Activated CD4-positive, alpha-beta T cell treated with anti-CD3 and anti-CD28 coated beads, Interleukin-2, amount 10 ng/mL, durations not matched to agents 7 days and 5 days (primary cell): ENCODE measurements around the gene DSCAML1. TPM values are rescaled to one million over a fixed set of nuclear protein-coding genes. Genes with fewer than 3 reads are reported as not detected.

ENCODE experiments used
- CTCF ChIA-PET: fragments of 350-600 bp; sonication (Branson Sonifier 250); formaldehyde crosslinking; loops from one replicate; lab custom pipeline; 2021; ENCODE audit warnings: antibody characterized with exemption; lab: Charles Lee
- POLR2A ChIA-PET: fragments of 350-600 bp; sonication (Branson Sonifier 250); formaldehyde crosslinking; loops from one replicate; lab custom pipeline; 2021; ENCODE audit warnings: antibody characterized with exemption; lab: Charles Lee
- DNase-seq: peaks from one replicate; pipeline ENCODE4 v3.0.0-alpha.2; 2020
- H3K27ac Mint-ChIP-seq: one replicate; pipeline ENCODE4 v1.8.0; 2021; ENCODE audit warnings: mild to moderate bottlenecking, moderate library complexity, mixed read lengths
- H3K27me3 Mint-ChIP-seq: one replicate; pipeline ENCODE4 v1.8.0; 2021; ENCODE audit warnings: mixed read lengths
- H3K36me3 Mint-ChIP-seq: one replicate; pipeline ENCODE4 v1.8.0; 2021; ENCODE audit warnings: low read depth, mixed read lengths
- H3K4me1 Mint-ChIP-seq: one replicate; pipeline ENCODE4 v1.8.0; 2021; ENCODE audit warnings: mixed read lengths
- H3K4me3 Mint-ChIP-seq: one replicate; pipeline ENCODE4 v1.8.0; 2021; ENCODE audit warnings: mild to moderate bottlenecking, moderate library complexity, mixed read lengths
- H3K9me3 Mint-ChIP-seq: one replicate; pipeline ENCODE4 v1.8.0; 2021; ENCODE audit warnings: mixed read lengths
- total RNA-seq, 2 experiments: library from RNA; stranded (reverse); gene quantifications; one replicate each; pipeline ENCODE4 v1.2.3, GENCODE V29; 2021

The DSCAML1 gene
- total RNA-seq, 2 experiments from 2014 or later, result 0.02 to 0.25 TPM

DNA sequence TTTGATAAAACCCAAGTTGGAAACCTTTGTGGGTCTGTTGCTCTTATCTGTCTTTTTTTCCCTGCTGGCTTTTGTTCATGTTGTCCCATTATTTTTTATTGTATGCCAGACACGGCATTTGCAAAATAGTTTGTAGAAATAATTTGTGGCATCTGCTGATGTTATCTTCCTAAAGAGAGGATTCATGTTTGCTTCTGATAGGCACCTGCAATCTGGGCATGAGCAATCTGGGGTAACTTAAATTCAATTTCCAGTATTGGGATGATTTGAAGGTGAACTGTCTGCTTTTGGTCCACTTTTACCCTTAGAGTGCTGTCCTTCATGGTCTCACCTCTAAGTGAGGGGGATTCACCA is 342.5 kb downstream of the DSCAML1 start:
- ChIA-PET POLR2A (no interaction called here), CTCF (interaction anchor here (2.8 kb wide), 1 partner anchor 29 kb away, joined by 9 read pairs; no protein-coding TSS in a partner anchor)
- no peak for DNase-seq
- Mint-ChIP-seq H3K36me3 (peaks cover 1% of the 10 kb centered on the region), H3K27ac (no peak overlapping the region), H3K27me3 (peaks cover 8% of the 10 kb centered on the region), H3K4me3 (no peak overlapping the region), H3K9me3 (peaks cover 4% of the 10 kb centered on the region), H3K4me1 (no peaks in the 10 kb centered on the region)

DNA sequence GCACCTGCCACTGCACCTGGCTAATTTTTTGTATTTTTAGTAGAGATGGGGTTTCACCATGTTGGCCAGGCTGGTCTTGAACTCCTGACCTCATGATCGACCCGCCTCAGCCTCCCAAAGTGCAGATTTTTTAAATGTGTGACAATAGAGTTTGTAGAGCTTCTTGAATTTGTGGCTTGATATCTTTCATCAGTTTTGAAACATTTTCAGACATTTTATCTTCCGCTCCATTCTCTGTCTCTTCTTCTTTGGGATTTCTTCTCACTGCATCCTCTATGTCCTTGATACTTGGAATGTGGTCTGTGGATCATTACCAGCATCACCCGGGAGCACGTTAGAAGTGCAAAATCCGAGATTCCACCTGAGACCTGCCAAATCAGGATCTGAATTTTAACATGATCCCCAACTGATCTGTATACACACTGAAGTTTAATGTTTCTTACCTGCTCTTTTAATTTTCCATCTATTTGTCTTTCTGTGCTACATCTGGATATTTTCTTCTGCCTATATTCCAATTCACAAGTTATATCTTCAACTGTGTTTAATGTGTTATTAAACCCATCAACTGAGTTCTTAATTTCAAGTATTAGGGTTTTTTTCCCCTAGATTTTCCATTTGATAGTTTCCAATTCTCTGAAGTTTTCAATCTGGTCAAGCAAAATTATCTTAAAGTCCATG is 343.0 kb downstream of the DSCAML1 start:
- CTCF ChIA-PET, result interaction anchor here (2.8 kb wide), 1 partner anchor 28 kb away, joined by 9 read pairs; no protein-coding TSS in a partner anchor

GRCh38 chr11:117449111-117449693 is 347.8 kb downstream of the DSCAML1 start:
- Mint-ChIP-seq H3K27ac (no peak overlapping the region), H3K36me3 (no peaks in the 10 kb centered on the region), H3K9me3 (peaks cover 4% of the 10 kb centered on the region), H3K4me3 (no peak overlapping the region), H3K27me3 (peaks cover 10% of the 10 kb centered on the region), H3K4me1 (no peaks in the 10 kb centered on the region)
- ChIA-PET POLR2A (no interaction called here), CTCF (interaction anchor here (0.7 kb wide), 1 partner anchor 9 kb away, joined by 3 read pairs; no protein-coding TSS in a partner anchor)
- no peak for DNase-seq

More for the DNA sequence above, 343.0 kb downstream of the DSCAML1 start:
- Mint-ChIP-seq H3K27me3 (peaks cover 8% of the 10 kb centered on the region), H3K9me3 (peaks cover 4% of the 10 kb centered on the region), H3K4me3 (no peak overlapping the region), H3K27ac (no peak overlapping the region), H3K4me1 (no peaks in the 10 kb centered on the region), H3K36me3 (peaks cover 1% of the 10 kb centered on the region)
- POLR2A ChIA-PET, result no interaction called here
- no peak for DNase-seq

- POLR2A ChIA-PET, result no interaction called here
Measured at GRCh38 chr11:117444711-117445658, 352.0 kb downstream of the DSCAML1 start.

GRCh38 chr11:117444256-117444655 is 352.8 kb downstream of the DSCAML1 start:
- DNase-seq, result no peak
- no peaks in the 10 kb centered on the region for H3K36me3 Mint-ChIP-seq
- H3K27me3 Mint-ChIP-seq, result peaks cover 11% of the 10 kb centered on the region
- no peaks in the 10 kb centered on the region for H3K9me3 Mint-ChIP-seq
- ChIA-PET POLR2A (no interaction called here), CTCF (interaction anchor here (0.5 kb wide), 1 partner anchor 215 kb away, joined by 3 read pairs; no protein-coding TSS in a partner anchor)
- no peaks in the 10 kb centered on the region for H3K4me1 Mint-ChIP-seq
- H3K27ac Mint-ChIP-seq, result no peak overlapping the region
- H3K4me3 Mint-ChIP-seq, result no peak overlapping the region

More at GRCh38 chr11:117444711-117445658, 352.0 kb downstream of the DSCAML1 start:
- no peaks in the 10 kb centered on the region for H3K4me1 Mint-ChIP-seq
- no peaks in the 10 kb centered on the region for H3K36me3 Mint-ChIP-seq
- H3K27ac Mint-ChIP-seq, result no peak overlapping the region
- no peaks in the 10 kb centered on the region for H3K9me3 Mint-ChIP-seq
- H3K27me3 Mint-ChIP-seq, result peaks cover 11% of the 10 kb centered on the region
- no peak for DNase-seq
- no peak overlapping the region for H3K4me3 Mint-ChIP-seq
- CTCF ChIA-PET, result interaction anchor here (0.8 kb wide), 1 partner anchor 19 kb away, joined by 3 read pairs; no protein-coding TSS in a partner anchor

DNA sequence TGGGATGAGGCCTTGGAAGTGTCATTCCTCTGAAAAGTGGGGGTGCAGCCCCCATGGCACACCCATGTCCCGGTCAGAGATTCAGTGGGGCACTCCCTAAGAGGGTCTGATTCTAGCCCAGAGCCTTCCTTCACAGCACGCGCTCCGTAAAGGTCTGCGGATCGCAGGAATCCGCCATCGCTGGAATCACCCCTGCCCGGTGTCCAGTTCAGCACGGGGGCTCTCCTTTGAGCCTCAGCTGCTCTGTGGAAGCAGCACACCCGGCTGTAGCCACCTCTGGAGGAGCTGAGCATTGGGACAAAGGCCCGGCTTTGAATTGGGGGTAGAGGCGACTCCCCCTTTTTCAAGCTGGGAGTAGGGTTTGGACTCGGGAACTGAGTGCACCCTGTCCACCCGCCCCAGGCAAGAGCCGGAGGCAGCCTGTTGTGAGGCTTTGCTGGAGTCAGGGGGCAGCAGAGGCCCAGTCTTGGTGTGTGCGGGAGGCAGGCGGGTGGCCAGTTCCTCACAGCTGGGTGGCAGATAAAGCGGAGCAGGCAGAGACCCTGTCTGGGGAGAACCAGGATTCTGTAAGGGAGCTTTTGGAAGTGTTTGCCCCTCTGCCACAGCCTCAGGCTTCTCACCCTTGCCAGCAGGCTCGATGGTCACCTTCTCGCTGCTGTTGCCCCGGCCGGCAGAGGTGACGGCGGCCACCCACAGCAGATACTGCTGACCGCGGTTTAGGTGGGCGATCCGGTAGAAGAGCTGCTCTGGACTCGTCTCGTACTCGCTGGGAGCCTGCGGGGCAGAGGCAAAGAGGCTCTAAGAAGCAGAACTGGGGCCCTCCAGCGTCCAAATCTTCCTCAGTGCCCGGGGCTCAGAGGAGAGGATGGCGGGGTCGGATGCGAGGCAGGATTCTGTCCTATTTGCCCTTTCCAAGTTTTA is 353.5 kb downstream of the DSCAML1 start:
- Mint-ChIP-seq H3K9me3 (no peaks in the 10 kb centered on the region), H3K27me3 (peaks cover 11% of the 10 kb centered on the region), H3K27ac (no peak overlapping the region), H3K4me1 (no peaks in the 10 kb centered on the region), H3K4me3 (no peak overlapping the region), H3K36me3 (no peaks in the 10 kb centered on the region)
- ChIA-PET POLR2A (no interaction called here), CTCF (interaction anchor here (0.5 kb wide), 1 partner anchor 216 kb away, joined by 3 read pairs; no protein-coding TSS in a partner anchor)
- no peak for DNase-seq

DNA sequence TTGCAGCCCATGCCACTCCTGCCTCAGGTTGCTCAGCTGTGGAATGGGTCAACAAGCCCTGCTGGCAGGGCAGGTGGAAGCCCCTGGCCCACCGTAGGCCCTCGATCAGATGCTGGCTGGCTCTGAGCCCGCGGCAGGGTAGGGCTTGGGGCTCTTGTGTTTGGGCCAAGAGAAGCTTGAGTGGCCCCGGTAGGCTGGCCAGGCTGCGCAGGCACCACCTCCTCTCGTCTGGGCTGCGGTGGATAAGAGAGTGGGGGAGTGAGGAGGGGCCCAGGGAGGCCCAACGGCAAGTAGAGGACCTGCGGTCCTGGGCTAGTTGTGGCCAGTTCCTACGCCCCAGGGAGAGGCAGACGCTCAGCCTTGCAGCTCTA is 354.2 kb downstream of the DSCAML1 start:
- Mint-ChIP-seq H3K27me3 (peaks cover 11% of the 10 kb centered on the region), H3K4me1 (no peaks in the 10 kb centered on the region), H3K9me3 (no peaks in the 10 kb centered on the region), H3K27ac (no peak overlapping the region), H3K36me3 (no peaks in the 10 kb centered on the region), H3K4me3 (no peak overlapping the region)
- POLR2A ChIA-PET, result no interaction called here
- no peak for DNase-seq
- CTCF ChIA-PET, result no interaction called here

- POLR2A ChIA-PET, result no interaction called here
- Mint-ChIP-seq H3K4me3 (no peak overlapping the region), H3K9me3 (no peaks in the 10 kb centered on the region), H3K36me3 (no peaks in the 10 kb centered on the region), H3K27ac (no peak overlapping the region), H3K4me1 (no peaks in the 10 kb centered on the region), H3K27me3 (peaks cover 11% of the 10 kb centered on the region)
- no peak for DNase-seq
- CTCF ChIA-PET, result no interaction called here
Measured at GRCh38 chr11:117442049-117442868, 354.8 kb downstream of the DSCAML1 start.

GRCh38 chr11:117441146-117441975 is 355.7 kb downstream of the DSCAML1 start:
- H3K27ac Mint-ChIP-seq, result no peak overlapping the region
- no peak for DNase-seq
- no peaks in the 10 kb centered on the region for H3K36me3 Mint-ChIP-seq
- POLR2A ChIA-PET, result no interaction called here
- CTCF ChIA-PET, result no interaction called here
- no peaks in the 10 kb centered on the region for H3K4me1 Mint-ChIP-seq
- no peaks in the 10 kb centered on the region for H3K9me3 Mint-ChIP-seq
- H3K27me3 Mint-ChIP-seq, result peaks cover 11% of the 10 kb centered on the region
- H3K4me3 Mint-ChIP-seq, result no peak overlapping the region

DNA sequence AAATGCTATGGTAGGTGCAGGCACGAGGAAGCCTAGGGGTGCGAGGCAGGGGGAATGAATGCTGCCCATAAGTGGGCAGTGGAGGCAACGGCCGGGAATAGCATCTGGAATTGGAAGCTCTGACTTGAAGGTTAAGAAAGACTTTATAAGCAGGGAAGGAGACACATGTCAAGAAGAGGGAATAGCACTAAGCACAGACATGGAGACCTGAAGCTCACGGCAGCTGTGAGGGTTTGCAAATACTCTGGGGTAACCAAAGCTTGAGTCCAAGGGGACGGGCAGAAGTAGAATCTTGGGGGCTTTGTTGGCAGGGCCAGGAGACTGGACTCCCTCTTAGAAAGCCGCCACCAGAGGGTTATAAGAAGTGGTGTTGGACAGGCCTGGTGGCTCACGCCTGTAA is 356.8 kb downstream of the DSCAML1 start:
- Mint-ChIP-seq H3K4me3 (no peak overlapping the region), H3K4me1 (no peaks in the 10 kb centered on the region), H3K36me3 (no peaks in the 10 kb centered on the region), H3K27ac (no peak overlapping the region), H3K27me3 (peaks cover 13% of the 10 kb centered on the region), H3K9me3 (no peaks in the 10 kb centered on the region)
- DNase-seq, result no peak
- ChIA-PET POLR2A (no interaction called here), CTCF (no interaction called here)

DNA sequence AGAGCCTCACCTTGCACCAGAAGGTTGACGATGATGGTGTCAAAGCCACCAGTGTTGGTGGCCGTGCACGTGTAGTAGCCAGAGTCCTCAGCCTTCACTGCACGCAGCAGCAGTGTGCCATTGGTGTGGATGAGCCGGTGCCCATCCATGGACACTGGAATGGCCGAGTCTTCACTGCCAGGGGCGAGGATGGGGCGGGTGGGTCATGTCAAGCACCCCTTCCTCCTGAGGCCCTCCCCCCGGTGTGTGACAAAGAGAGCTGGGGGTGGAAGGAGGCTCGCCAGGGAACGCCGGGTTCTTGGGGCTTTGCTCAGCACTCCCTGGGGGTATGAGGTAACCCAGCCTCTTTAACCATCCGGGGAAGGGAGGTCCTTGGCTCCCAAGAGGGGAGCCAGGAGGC is 357.8 kb downstream of the DSCAML1 start:
- no peaks in the 10 kb centered on the region for H3K4me1 Mint-ChIP-seq
- no peak overlapping the region for H3K4me3 Mint-ChIP-seq
- H3K27me3 Mint-ChIP-seq, result peaks cover 12% of the 10 kb centered on the region
- no peak for DNase-seq
- no peaks in the 10 kb centered on the region for H3K36me3 Mint-ChIP-seq
- ChIA-PET POLR2A (no interaction called here), CTCF (no interaction called here)
- no peak overlapping the region for H3K27ac Mint-ChIP-seq
- no peaks in the 10 kb centered on the region for H3K9me3 Mint-ChIP-seq
